HCT116 (cell line): ENCODE measurements around the gene TP53RK.

Source experiments
- CTCF ChIP-seq, 3 experiments: fragments of 200-600 bp in 1 of 3; sonication (generic) in 1 of 3; IDR thresholded peaks in 2 of 3; conservative IDR thresholded peaks in 1 of 3; 2 replicates each; pipeline ENCODE4 v1.5.1; 2012 to 2017; ENCODE audit warnings: low read depth in 2 of 3, low read length in 2 of 3, antibody characterized with exemption in 1 of 3, borderline replicate concordance in 1 of 3, control low read depth in 1 of 3, mild to moderate bottlenecking in 1 of 3, mixed read lengths in 1 of 3, mixed run types in 1 of 3, moderate library complexity in 1 of 3; ENCODE audit not compliant: insufficient read depth in 1 of 3
- EZH2phosphoT487 ChIP-seq: fragments of 200-600 bp; IDR thresholded peaks from 2 replicates; pipeline ENCODE4 v1.6.1; 2018; ENCODE audit warnings: antibody characterized with exemption, borderline replicate concordance
- MAX ChIP-seq: IDR thresholded peaks from 2 replicates; pipeline ENCODE4 v1.6.1; 2012
- SP1 ChIP-seq: IDR thresholded peaks from 2 replicates; pipeline ENCODE4 v1.6.1; 2012; ENCODE audit warnings: low read depth

GRCh38 chr20:46650575-46651090 is 38.6 kb downstream of the TP53RK start:
- no peak for TF ChIP-seq EZH2phosphoT487
- no peak for TF ChIP-seq SP1
- TF ChIP-seq CTCF (IDR thresholded peaks at IDR 0.05 in 2 of 3, conservative IDR thresholded peaks at IDR 0.05 in 1 of 3; ENCODE audit: borderline replicate concordance in 1 of 3, insufficient read depth in 1 of 3, low read depth in 2 of 3, low read length in 2 of 3) = no peak
- no peak for TF ChIP-seq MAX
